ENCODE data around the gene LRP1-AS.

Gene LRP1-AS

DNA sequence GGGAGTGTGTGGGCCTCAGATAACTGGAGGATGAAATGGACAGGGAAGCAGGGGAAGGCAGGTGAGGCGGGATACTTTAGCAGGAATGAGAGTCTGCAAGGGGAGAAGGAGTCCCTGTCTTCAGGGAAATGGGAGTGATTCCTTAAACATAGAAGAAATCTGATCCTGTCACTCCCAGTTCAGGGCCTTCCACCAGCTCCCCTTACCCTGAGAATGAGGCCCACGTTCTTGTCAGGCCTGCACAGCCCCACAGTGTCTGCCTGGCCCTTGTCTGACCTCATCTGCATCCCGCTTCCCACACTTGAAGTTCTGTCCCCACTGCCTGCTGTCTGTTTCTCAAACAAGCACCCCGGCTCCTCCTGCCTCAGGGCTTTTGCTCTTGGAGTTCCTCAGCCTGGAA is 12.6 kb upstream of the LRP1-AS start:
- DNase-seq (ENCODE audit: low spot score): no peak

- no peak for DNase-seq (ENCODE audit: low spot score)
These were observed 11.9 kb upstream of the LRP1-AS start for GRCh38 chr12:57159311-57159710.

DNA sequence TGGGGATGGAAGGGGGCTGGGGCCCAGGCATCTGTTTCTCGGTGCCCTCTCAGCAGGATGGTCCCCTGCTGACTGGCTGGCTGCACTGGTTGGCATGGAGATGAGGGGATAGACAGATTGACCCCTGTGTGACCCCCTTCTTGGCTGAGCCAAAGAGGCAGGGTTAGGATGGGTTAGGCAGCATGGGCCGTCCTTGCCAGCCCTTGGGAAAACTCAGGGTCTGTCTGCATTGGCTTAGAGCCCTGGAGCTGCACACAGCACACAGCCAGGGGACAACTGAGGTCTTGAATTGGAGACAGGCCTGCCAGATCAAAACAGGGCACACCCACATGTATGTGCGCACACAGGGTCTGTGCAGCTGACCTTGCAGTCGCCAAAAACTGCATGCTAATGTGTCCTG is 11.2 kb upstream of the LRP1-AS start:
- DNase-seq (ENCODE audit: low spot score): no peak

- DNase-seq (ENCODE audit: low spot score): no peak
These were observed 10.8 kb upstream of the LRP1-AS start for GRCh38 chr12:57158186-57158585.

DNA sequence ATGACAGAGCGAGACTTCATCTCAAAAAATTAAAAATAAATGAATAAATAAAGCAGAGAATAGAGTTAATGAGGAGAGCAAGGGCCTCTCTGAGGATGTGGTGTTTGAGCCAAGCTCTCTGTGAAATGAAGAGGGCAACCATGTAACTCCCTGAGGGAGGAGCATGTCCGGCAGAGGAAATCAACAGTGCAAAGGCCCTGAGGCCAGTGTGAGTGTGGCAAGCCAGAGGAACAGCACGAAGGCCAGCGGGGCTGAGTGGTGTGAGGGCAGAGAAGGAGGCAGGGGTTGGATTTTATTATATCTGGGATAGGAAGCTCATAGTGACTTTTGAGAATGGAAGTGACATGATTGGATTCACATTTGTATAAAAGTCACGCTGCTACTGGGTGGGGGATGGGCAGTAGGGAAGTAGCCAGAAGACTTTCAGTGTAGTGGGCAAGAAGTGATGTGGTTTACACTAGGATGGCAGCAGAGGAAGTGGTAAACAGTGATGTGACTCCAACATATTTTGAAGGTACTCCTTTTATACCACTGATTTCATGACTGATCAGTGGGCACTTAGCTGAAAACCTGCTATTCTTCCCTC is 10.3 kb upstream of the LRP1-AS start:
- no peak for DNase-seq (ENCODE audit: low spot score)

GRCh38 chr12:57156701-57157403 is 9.4 kb upstream of the LRP1-AS start:
- no peak for DNase-seq (ENCODE audit: low spot score)

DNA sequence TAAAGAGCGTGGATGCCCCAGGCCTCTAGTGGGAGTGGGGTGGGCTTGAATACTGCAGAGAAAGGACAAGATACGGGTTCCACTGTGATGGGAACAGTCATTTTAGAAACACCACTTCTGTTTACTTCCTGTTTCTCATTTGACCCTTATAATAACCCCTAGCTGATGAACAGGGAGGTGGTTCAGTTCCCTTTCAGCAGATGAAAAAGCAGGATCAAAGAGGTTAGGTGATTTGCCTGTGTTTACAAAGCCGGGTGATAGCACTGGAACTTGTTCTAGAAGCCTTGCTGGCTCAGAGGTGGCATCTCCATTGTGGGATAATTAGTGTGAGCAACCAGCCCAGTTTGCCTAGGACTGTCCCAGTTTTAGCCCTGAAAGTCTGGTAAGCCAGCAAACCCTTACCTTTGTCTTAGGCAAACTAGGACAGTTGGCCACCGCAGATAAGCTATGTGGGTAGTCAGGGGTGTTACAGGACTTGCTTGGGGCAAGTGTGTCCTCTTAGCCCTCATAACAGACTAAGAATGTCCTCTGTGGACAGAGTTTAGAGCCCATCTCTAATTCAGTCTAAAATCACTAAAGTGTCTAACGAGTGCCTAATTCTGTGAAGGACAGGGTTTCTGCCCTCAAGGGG is 7.5 kb upstream of the LRP1-AS start:
- DNase-seq (ENCODE audit: low spot score): no peak

DNA sequence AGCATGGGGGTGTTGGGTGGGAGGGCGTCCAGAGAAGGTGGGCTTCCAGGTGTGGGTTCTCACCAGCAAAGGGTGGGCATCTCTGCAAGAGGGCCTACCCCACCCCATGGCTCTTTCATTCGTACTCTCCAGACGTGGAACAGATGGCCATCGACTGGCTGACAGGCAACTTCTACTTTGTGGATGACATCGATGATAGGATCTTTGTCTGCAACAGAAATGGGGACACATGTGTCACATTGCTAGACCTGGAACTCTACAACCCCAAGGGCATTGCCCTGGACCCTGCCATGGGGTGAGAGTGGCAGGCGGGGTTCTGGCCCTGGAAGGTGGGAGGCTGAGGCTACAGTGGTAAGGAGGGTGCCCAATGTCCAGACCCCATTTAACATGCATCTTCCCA is 6.7 kb upstream of the LRP1-AS start:
- no peak for DNase-seq (ENCODE audit: low spot score)

GRCh38 chr12:57153415-57153997 is 6.1 kb upstream of the LRP1-AS start:
- DNase-seq (ENCODE audit: low spot score): no peak

DNA sequence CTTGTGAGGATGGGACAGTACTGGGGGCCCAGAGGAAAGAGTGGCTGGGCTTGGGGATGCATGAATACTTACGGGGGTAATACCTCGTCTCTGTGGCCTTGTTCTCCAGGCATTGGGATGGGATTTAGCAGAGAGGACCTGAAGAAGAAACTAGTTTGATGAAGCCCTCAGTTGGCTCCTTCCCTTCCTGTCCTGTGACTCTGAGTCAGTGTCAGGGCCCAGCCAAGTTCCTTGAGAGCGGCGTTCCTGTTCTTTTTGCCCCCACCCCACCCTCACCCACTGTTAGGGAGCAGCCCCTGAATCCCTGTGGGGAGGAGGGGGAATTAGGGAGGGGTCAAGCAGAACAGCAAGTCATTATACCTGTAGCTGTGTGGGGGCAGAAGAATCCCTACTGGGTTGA is 5.2 kb upstream of the LRP1-AS start:
- DNase-seq (ENCODE audit: low spot score): no peak

DNA sequence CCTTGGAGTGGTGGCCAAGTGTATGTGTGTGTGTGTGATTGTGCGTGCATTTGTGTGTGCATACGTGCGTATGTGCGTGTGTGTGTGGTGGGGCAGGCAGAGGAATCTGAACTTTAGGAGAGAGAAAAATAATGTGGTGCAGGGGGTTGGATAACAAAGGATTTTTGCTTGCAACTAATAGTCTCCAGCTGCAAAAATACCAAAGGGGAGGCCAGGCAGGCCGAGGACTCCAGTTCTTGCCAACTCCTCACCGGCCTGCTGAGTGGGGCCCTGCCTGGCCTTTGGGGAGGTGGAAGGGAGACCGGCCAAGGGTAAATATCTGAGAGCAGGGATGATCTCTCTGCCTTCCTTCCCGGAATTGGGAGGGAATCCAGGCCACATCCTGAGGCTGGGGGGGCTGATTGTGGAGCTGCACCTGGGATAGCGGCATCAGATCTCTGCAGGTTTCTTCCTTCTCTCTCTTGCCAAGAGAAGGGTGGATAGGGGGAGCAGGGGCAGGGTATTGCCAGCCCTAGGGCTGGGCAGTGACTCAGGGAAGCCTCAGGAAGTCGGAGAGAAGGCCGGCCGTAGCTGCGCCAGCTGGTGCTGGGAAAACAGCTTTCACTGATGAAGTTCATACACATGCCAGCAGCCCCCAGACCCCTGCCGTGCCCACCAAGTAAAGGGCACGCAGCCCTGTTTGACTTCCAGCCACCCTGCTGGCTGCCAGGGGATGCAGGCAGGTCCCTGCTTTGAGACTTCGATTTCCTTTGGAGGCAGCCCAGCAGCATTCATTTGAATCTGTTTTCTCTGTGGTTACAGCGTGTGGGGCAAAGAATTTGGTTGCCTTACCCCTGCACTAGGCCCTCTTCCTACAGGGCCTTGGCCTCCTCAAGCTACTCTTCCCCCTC is 4.6 kb upstream of the LRP1-AS start:
- DNase-seq (ENCODE audit: low spot score): no peak

DNA sequence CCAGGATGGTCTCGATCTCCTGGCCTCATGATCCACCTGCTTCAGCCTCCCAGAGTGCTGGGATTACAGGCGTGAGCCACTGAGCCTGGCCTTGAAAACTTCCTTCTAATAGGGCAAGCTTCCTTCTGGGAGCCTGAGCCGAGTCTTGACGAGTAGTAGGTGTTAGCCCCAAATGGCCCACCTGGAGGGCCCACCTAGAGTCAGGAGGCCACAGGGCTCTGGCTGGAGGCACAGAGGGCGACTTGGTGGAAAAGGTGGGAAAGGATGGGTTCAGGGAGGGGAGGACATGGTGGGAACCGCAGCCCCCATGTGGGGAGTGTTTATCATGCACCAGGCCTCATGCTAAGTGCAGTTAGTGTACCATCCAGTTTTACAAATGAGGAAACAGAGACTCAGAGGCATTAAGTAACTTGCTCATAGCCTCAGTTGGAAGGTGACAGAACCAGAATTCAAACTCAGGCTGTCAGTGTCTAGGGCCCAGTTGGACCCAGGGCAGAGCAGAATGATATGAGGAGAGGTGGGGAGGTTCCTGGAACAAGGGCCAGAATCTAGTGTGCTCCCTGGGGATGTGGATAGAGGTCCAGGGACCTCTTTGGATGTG is 3.1 kb upstream of the LRP1-AS start:
- DNase-seq (ENCODE audit: low spot score): no peak

- DNase-seq (ENCODE audit: low spot score): no peak
These were observed 2.0 kb upstream of the LRP1-AS start for GRCh38 chr12:57149245-57149900.

- no peak for DNase-seq (ENCODE audit: low spot score)
These were observed 1.2 kb upstream of the LRP1-AS start for GRCh38 chr12:57148469-57149244.

- DNase-seq (ENCODE audit: low spot score): no peak
These were observed 1.3 kb downstream of the LRP1-AS start for GRCh38 chr12:57146092-57146491.

- no peak for DNase-seq (ENCODE audit: low spot score)
These were observed 1.9 kb downstream of the LRP1-AS start for GRCh38 chr12:57145460-57146059.

- DNase-seq (ENCODE audit: low spot score): no peak
These were observed 4.0 kb downstream of the LRP1-AS start for GRCh38 chr12:57143454-57143853.

- DNase-seq (ENCODE audit: low spot score): no peak
These were observed 4.7 kb downstream of the LRP1-AS start for GRCh38 chr12:57142727-57143126.

GRCh38 chr12:57142121-57142520 is 5.3 kb downstream of the LRP1-AS start:
- no peak for DNase-seq (ENCODE audit: low spot score)

- DNase-seq (ENCODE audit: low spot score): no peak
These were observed 6.2 kb downstream of the LRP1-AS start for GRCh38 chr12:57141249-57141648.

All from NAMALWA (cell line).